Measurements from ENCODE around the gene LCN12.

DNA sequence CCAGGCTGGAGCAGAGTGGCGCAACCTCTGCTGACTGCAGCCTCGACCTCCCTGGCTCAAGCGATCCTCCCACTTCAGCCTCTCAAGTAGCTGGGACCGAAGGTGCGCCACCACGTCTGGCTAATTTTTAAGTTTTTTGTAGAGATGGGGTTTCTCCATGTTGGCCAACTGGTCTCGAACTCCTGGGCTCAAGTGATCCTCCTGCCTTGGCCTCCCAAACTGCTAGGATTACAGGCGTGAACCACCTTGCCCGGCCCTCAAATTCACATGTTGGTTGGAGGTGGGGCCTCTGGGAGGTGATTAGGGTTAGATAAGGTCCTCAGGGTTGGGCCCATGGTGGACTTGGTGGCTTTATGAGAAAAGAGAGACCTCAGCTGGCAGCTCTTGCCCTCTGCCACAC lies 10.1 kb downstream of the LCN12 start:
- TF ChIP-seq EZH2 (IDR thresholded peaks at IDR 0.05; ENCODE audit: low read length, missing control alignments), result no peak
- TF ChIP-seq, protein P1, sequence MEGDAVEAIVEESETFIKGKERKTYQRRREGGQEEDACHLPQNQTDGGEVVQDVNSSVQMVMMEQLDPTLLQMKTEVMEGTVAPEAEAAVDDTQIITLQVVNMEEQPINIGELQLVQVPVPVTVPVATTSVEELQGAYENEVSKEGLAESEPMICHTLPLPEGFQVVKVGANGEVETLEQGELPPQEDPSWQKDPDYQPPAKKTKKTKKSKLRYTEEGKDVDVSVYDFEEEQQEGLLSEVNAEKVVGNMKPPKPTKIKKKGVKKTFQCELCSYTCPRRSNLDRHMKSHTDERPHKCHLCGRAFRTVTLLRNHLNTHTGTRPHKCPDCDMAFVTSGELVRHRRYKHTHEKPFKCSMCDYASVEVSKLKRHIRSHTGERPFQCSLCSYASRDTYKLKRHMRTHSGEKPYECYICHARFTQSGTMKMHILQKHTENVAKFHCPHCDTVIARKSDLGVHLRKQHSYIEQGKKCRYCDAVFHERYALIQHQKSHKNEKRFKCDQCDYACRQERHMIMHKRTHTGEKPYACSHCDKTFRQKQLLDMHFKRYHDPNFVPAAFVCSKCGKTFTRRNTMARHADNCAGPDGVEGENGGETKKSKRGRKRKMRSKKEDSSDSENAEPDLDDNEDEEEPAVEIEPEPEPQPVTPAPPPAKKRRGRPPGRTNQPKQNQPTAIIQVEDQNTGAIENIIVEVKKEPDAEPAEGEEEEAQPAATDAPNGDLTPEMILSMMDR (conservative IDR thresholded peaks at IDR 0.05 in 1 of 2, IDR thresholded peaks at IDR 0.05 in 1 of 2; ENCODE audit: low read depth in 1 of 2, low read length in 2 of 2), result no peak
